OCI-LY7 (cell line): ENCODE results near the gene TTC21A.

ENCODE experiments used
- CTCF ChIP-seq: fragments of 200-600 bp; sonication (generic); conservative IDR thresholded peaks from 2 replicates; pipeline ENCODE4 v1.5.1; 2014; ENCODE audit warnings: mild to moderate bottlenecking, antibody characterized with exemption, low read length, moderate library complexity, mixed read lengths
- EZH2phosphoT487 ChIP-seq: fragments of 200-600 bp; sonication (generic); IDR thresholded peaks from 2 replicates; pipeline ENCODE4 v1.6.1; 2018; ENCODE audit warnings: low read depth, borderline replicate concordance, mild to moderate bottlenecking, mixed run types, antibody characterized with exemption, low read length, moderate library complexity, mixed read lengths

GRCh38 chr3:39136533-39137434 lies 29.3 kb downstream of the TTC21A start:
- TF ChIP-seq CTCF (peak; percentile 28; the same call in 1 of the 2 replicates), EZH2phosphoT487 (no peak)
